IPS-20b (cell line): ENCODE measurements around the gene PTTG1IP.
"Not testable (repeated sequence)": the region's sequence is repeated elsewhere in the genome, so short reads cannot be mapped to it uniquely, and the experiment has no call there.

ENCODE experiments used
- H3K27ac ChIP-seq: one replicate; pipeline ENCODE4 v1.5.1; 2013; ENCODE audit warnings: low read length
- H3K27me3 ChIP-seq: 2 replicates; pipeline ENCODE4 v1.6.1; 2013; ENCODE audit warnings: mild to moderate bottlenecking, low read length, inconsistent platforms; ENCODE audit not compliant: insufficient read depth
- H3K36me3 ChIP-seq: 2 replicates; pipeline ENCODE4 v1.6.1; 2013; ENCODE audit warnings: low read depth, mild to moderate bottlenecking, inconsistent platforms, low read length, moderate library complexity; ENCODE audit not compliant: insufficient read depth
- H3K4me1 ChIP-seq: 2 replicates; pipeline ENCODE4 v1.6.1; 2013; ENCODE audit warnings: mild to moderate bottlenecking, control low read depth, inconsistent platforms, low read length, moderate library complexity; ENCODE audit not compliant: insufficient read depth
- H3K4me3 ChIP-seq: 2 replicates; pipeline ENCODE4 v1.5.1; 2013; ENCODE audit warnings: mild to moderate bottlenecking, low read length, inconsistent platforms
- H3K9ac ChIP-seq: 2 replicates; pipeline ENCODE4 v1.6.1; 2013; ENCODE audit warnings: low read depth, mild to moderate bottlenecking, inconsistent platforms, low read length, moderate library complexity
- H3K9me3 ChIP-seq: 2 replicates; pipeline ENCODE4 v1.6.1; 2013; ENCODE audit warnings: mild to moderate bottlenecking, low read depth, low read length, inconsistent platforms; ENCODE audit not compliant: insufficient read depth

PTTG1IP gene

GRCh38 chr21:44914176-44914874 lies 40.8 kb upstream of the PTTG1IP start:
- Histone ChIP-seq H3K27ac (no peak overlapping the region), H3K4me1 (no peaks in the 10 kb centered on the region), H3K9me3 (no peaks in the 10 kb centered on the region)

GRCh38 chr21:44913425-44914175 lies 40.1 kb upstream of the PTTG1IP start:
- Histone ChIP-seq H3K9ac (no peak overlapping the region), H3K9me3 (no peaks in the 10 kb centered on the region), H3K27ac (no peak overlapping the region), H3K4me3 (no peak overlapping the region), H3K36me3 (no peaks in the 10 kb centered on the region), H3K4me1 (no peaks in the 10 kb centered on the region), H3K27me3 (no peaks in the 10 kb centered on the region)

More at GRCh38 chr21:44914176-44914874, 40.8 kb upstream of the PTTG1IP start:
- Histone ChIP-seq H3K4me3 (no peak overlapping the region), H3K27me3 (no peaks in the 10 kb centered on the region), H3K36me3 (no peaks in the 10 kb centered on the region), H3K9ac (no peak overlapping the region)

- not testable (repeated sequence) for H3K4me1 ChIP-seq, H3K9me3 ChIP-seq, H3K27me3 ChIP-seq, H3K27ac ChIP-seq, H3K4me3 ChIP-seq, H3K36me3 ChIP-seq, H3K9ac ChIP-seq
Observed at GRCh38 chr21:44912506-44913412, 39.3 kb upstream of the PTTG1IP start.

GRCh38 chr21:44912158-44912473 lies 38.6 kb upstream of the PTTG1IP start:
- no peaks in the 10 kb centered on the region for H3K36me3 ChIP-seq
- no peak overlapping the region for H3K27ac ChIP-seq
- no peak overlapping the region for H3K9ac ChIP-seq
- H3K9me3 ChIP-seq = no peaks in the 10 kb centered on the region
- no peaks in the 10 kb centered on the region for H3K4me1 ChIP-seq
- H3K4me3 ChIP-seq = no peak overlapping the region
- H3K27me3 ChIP-seq = no peaks in the 10 kb centered on the region

GRCh38 chr21:44911384-44912157 lies 38.1 kb upstream of the PTTG1IP start:
- Histone ChIP-seq H3K4me3 (no peak overlapping the region), H3K36me3 (no peaks in the 10 kb centered on the region), H3K4me1 (no peaks in the 10 kb centered on the region), H3K27me3 (no peaks in the 10 kb centered on the region), H3K9me3 (no peaks in the 10 kb centered on the region), H3K27ac (no peak overlapping the region), H3K9ac (no peak overlapping the region)

GRCh38 chr21:44911068-44911383 lies 37.5 kb upstream of the PTTG1IP start:
- no peaks in the 10 kb centered on the region for H3K4me1 ChIP-seq
- no peaks in the 10 kb centered on the region for H3K36me3 ChIP-seq
- no peaks in the 10 kb centered on the region for H3K27me3 ChIP-seq
- H3K9ac ChIP-seq = no peak overlapping the region
- H3K27ac ChIP-seq = no peak overlapping the region
- H3K9me3 ChIP-seq = no peaks in the 10 kb centered on the region
- H3K4me3 ChIP-seq = no peak overlapping the region

GRCh38 chr21:44910229-44911067 lies 37.0 kb upstream of the PTTG1IP start:
- H3K27me3 ChIP-seq = no peaks in the 10 kb centered on the region
- no peak overlapping the region for H3K4me3 ChIP-seq
- no peaks in the 10 kb centered on the region for H3K4me1 ChIP-seq
- H3K9ac ChIP-seq = no peak overlapping the region
- no peak overlapping the region for H3K27ac ChIP-seq
- no peaks in the 10 kb centered on the region for H3K9me3 ChIP-seq
- H3K36me3 ChIP-seq = no peaks in the 10 kb centered on the region

- Histone ChIP-seq H3K9ac (no peak overlapping the region), H3K4me3 (no peak overlapping the region), H3K27ac (no peak overlapping the region), H3K9me3 (no peaks in the 10 kb centered on the region), H3K27me3 (no peaks in the 10 kb centered on the region), H3K36me3 (no peaks in the 10 kb centered on the region), H3K4me1 (no peaks in the 10 kb centered on the region)
Observed at GRCh38 chr21:44909719-44910118, 36.2 kb upstream of the PTTG1IP start.

GRCh38 chr21:44908908-44909307 lies 35.4 kb upstream of the PTTG1IP start:
- Histone ChIP-seq H3K9ac (no peak overlapping the region), H3K27ac (no peak overlapping the region), H3K4me3 (no peak overlapping the region), H3K27me3 (no peaks in the 10 kb centered on the region), H3K9me3 (no peaks in the 10 kb centered on the region), H3K4me1 (no peaks in the 10 kb centered on the region), H3K36me3 (no peaks in the 10 kb centered on the region)

GRCh38 chr21:44907966-44908895 lies 34.7 kb upstream of the PTTG1IP start:
- Histone ChIP-seq H3K27me3 (no peaks in the 10 kb centered on the region), H3K27ac (no peak overlapping the region), H3K36me3 (no peaks in the 10 kb centered on the region), H3K9me3 (no peaks in the 10 kb centered on the region), H3K4me3 (no peak overlapping the region), H3K9ac (no peak overlapping the region), H3K4me1 (no peaks in the 10 kb centered on the region)
